CD14-positive monocyte (primary cell): Measurements from ENCODE around the gene TTC39A. TPM values are rescaled to one million over a fixed set of nuclear protein-coding genes. Genes with fewer than 3 reads are reported as not detected.
A peak's percentile ranks its signal among the peaks of the same experiment; 100 is the strongest.

Experiments used
- DNase-seq, 3 donors: peaks; one replicate each; pipeline ENCODE4 v3.0.0-alpha.2; 2011 to 2022
- H2AFZ ChIP-seq: 2 replicates; pipeline ENCODE4 v1.6.0; 2012; ENCODE audit warnings: mild to moderate bottlenecking, low read depth, low read length, inconsistent platforms; ENCODE audit not compliant: insufficient read depth, poor library complexity, severe bottlenecking
- H3K27ac ChIP-seq, 2 donors: 1 replicate in 1 of 2; 2 replicates in 1 of 2; pipeline ENCODE4 v1.5.1; 2012 to 2013; ENCODE audit warnings: low read length in 2 of 2, control low read depth in 1 of 2, inconsistent platforms in 1 of 2, low read depth in 1 of 2, mild to moderate bottlenecking in 1 of 2
- H3K27me3 ChIP-seq, 2 donors: one replicate each; pipeline versions ENCODE4 v1.6.0 to v1.6.1; 2011 to 2013; ENCODE audit warnings: low read length in 2 of 2; ENCODE audit not compliant: control insufficient read depth in 2 of 2, insufficient read depth in 2 of 2
- H3K36me3 ChIP-seq, 2 donors: replicated peaks in 1 of 2; 1 replicate in 1 of 2; 2 replicates in 1 of 2; pipeline versions ENCODE4 v1.5.1 to v1.6.1; 2012 to 2013; ENCODE audit warnings: low read length in 2 of 2, control low read depth in 1 of 2, inconsistent platforms in 1 of 2, mild to moderate bottlenecking in 1 of 2; ENCODE audit not compliant: insufficient read depth in 2 of 2, control insufficient read depth in 1 of 2
- H3K4me1 ChIP-seq, 2 donors: 1 replicate in 1 of 2; 2 replicates in 1 of 2; pipeline versions ENCODE4 v1.5.1 to v1.6.1; 2012 to 2013; ENCODE audit warnings: low read length in 2 of 2, control low read depth in 1 of 2, inconsistent platforms in 1 of 2, mild to moderate bottlenecking in 1 of 2, moderate library complexity in 1 of 2; ENCODE audit not compliant: insufficient read depth in 2 of 2, control insufficient read depth in 1 of 2
- H3K4me2 ChIP-seq: replicated peaks from 2 replicates; pipeline ENCODE3; 2012; ENCODE audit warnings: low read length, moderate library complexity, mild to moderate bottlenecking; ENCODE audit not compliant: poor library complexity, severe bottlenecking; ENCODE audit errors: extremely low read depth
- H3K4me3 ChIP-seq, 3 experiments: fragments of 200-600 bp in 1 of 3; sonication (generic) in 1 of 3; replicated peaks in 1 of 3; 1 replicate in 2 of 3; 2 replicates in 1 of 3; pipeline ENCODE4 v1.5.1; 2011 to 2013; ENCODE audit warnings: low read length in 3 of 3, mild to moderate bottlenecking in 3 of 3, control low read depth in 2 of 3, low read depth in 2 of 3, inconsistent platforms in 1 of 3, moderate library complexity in 1 of 3
- H3K79me2 ChIP-seq: 2 replicates; pipeline ENCODE4 v1.6.0; 2012; ENCODE audit warnings: mild to moderate bottlenecking, control low read depth, inconsistent platforms, low read length, moderate library complexity; ENCODE audit not compliant: insufficient read depth
- H3K9ac ChIP-seq: 2 replicates; pipeline ENCODE4 v1.6.0; 2017; ENCODE audit warnings: low read length, mild to moderate bottlenecking; ENCODE audit not compliant: insufficient read depth, poor library complexity, severe bottlenecking
- H3K9me3 ChIP-seq, 2 donors: replicated peaks in 1 of 2; 1 replicate in 1 of 2; 2 replicates in 1 of 2; pipeline versions ENCODE4 v1.5.1 to v1.6.1; 2012 to 2013; ENCODE audit warnings: low read length in 2 of 2, control low read depth in 1 of 2; ENCODE audit not compliant: control insufficient read depth in 1 of 2, insufficient read depth in 1 of 2
- H4K20me1 ChIP-seq: 2 replicates; pipeline ENCODE4 v1.6.0; 2012; ENCODE audit warnings: mild to moderate bottlenecking, low read length, control low read depth, moderate library complexity; ENCODE audit not compliant: insufficient read depth
- H3K27ac Mint-ChIP-seq, 7 donors: one replicate each; pipeline ENCODE4 v1.8.0; 2020; ENCODE audit warnings: mild to moderate bottlenecking in 7 of 7, mixed read lengths in 7 of 7, moderate library complexity in 6 of 7, inconsistent platforms in 2 of 7
- H3K27me3 Mint-ChIP-seq, 3 donors: one replicate each; pipeline ENCODE4 v1.8.0; 2021 to 2022; ENCODE audit warnings: low read depth in 3 of 3, mild to moderate bottlenecking in 3 of 3, mixed read lengths in 3 of 3, moderate library complexity in 3 of 3, inconsistent platforms in 1 of 3
- H3K36me3 Mint-ChIP-seq, 2 donors: one replicate each; pipeline ENCODE4 v1.8.0; 2020; ENCODE audit warnings: mixed read lengths in 2 of 2, inconsistent platforms in 1 of 2, mild to moderate bottlenecking in 1 of 2
- H3K4me1 Mint-ChIP-seq: one replicate; pipeline ENCODE4 v1.8.0; 2020; ENCODE audit warnings: mild to moderate bottlenecking, mixed read lengths
- H3K4me3 Mint-ChIP-seq, 2 donors: one replicate each; pipeline ENCODE4 v1.8.0; 2020; ENCODE audit warnings: mild to moderate bottlenecking in 2 of 2, mixed read lengths in 2 of 2, moderate library complexity in 1 of 2
- H3K9me3 Mint-ChIP-seq, 7 donors: one replicate each; pipeline ENCODE4 v1.8.0; 2020 to 2022; ENCODE audit warnings: mixed read lengths in 7 of 7, mild to moderate bottlenecking in 6 of 7, moderate library complexity in 6 of 7, inconsistent platforms in 2 of 7
- WGBS: methylation state at CpG from one replicate; pipeline ENCODE4 v1.1.5; 2013; ENCODE audit warnings: missing lambda C conversion rate; ENCODE audit not compliant: insufficient coverage; 5-methylcytosine and 5-hydroxymethylcytosine counted together
- intact Hi-C, 2 donors: fragments of 100-400 bp; cut with micrococcal nuclease; formaldehyde crosslinking; loops; one replicate each; pipeline versions ENCODE4 v1.15.0 to v1.15.1; 2023
- polyA plus RNA-seq, 3 donors: library from polyadenylated mRNA; depleted of rRNA in 1 of 3; unstranded in 2 of 3; stranded (reverse) in 1 of 3; fragments of 300-500 nt in 2 of 3; fragments of >200 nt in 1 of 3; fragmentation: Illumina TruSeq in 2 of 3; gene quantifications; 1 replicate in 2 of 3; 2 replicates in 1 of 3; pipeline ENCODE4 v1.2.3, GENCODE V29; 2012 to 2021
- TF ChIP-seq, protein P1 (sequence below): fragments of 200-600 bp; IDR thresholded peaks from one replicate; pipeline ENCODE4 v1.8.0; 2022; ENCODE audit warnings: antibody characterized with exemption, mild to moderate bottlenecking

Gene TTC39A
- polyA plus RNA-seq, 3 donors, result 0.16 TPM; not detected in 2

DNA sequence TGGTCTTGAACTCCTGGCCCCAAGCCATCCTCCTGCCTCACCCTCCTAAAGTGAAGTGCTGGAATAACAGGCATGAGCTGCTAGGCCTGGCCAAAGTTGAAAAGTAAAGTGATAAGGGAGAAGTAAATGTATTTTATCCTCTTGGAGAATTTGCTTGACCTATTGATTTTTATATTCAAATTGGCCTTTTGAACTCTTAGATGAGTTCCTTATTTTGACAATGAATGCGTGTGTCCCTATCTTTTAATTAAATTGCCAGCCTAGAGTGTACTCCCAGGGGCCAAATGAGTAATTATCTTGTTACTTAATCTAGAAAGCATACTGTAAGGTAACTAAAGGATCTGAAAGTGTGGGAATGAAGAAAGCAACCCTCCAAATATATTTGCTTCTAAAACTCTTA is 82.9 kb downstream of the TTC39A start:
- H3K27ac ChIP-seq, result peak overlapping the region in 1 of 2 donors; percentile 28
- peaks cover 100% of the 10 kb centered on the region for H4K20me1 ChIP-seq
- DNase-seq, result no peak
- Mint-ChIP-seq H3K36me3 (peaks cover 19 to 32% of the 10 kb centered on the region in 2 donors), H3K9me3 (no peaks in the 10 kb centered on the region), H3K27ac (peak overlapping the region in 2 of 7 donors; percentile 18 to 51), H3K4me3 (no peak overlapping the region), H3K27me3 (no peaks in the 10 kb centered on the region), H3K4me1 (peaks cover 31% of the 10 kb centered on the region)
- TF ChIP-seq, protein P1, sequence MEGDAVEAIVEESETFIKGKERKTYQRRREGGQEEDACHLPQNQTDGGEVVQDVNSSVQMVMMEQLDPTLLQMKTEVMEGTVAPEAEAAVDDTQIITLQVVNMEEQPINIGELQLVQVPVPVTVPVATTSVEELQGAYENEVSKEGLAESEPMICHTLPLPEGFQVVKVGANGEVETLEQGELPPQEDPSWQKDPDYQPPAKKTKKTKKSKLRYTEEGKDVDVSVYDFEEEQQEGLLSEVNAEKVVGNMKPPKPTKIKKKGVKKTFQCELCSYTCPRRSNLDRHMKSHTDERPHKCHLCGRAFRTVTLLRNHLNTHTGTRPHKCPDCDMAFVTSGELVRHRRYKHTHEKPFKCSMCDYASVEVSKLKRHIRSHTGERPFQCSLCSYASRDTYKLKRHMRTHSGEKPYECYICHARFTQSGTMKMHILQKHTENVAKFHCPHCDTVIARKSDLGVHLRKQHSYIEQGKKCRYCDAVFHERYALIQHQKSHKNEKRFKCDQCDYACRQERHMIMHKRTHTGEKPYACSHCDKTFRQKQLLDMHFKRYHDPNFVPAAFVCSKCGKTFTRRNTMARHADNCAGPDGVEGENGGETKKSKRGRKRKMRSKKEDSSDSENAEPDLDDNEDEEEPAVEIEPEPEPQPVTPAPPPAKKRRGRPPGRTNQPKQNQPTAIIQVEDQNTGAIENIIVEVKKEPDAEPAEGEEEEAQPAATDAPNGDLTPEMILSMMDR, result no peak
- H3K27me3 ChIP-seq, result no peaks in the 10 kb centered on the region
- H2AFZ ChIP-seq, result no peak overlapping the region
- no peak overlapping the region for H3K4me3 ChIP-seq
- peaks cover 4 to 15% of the 10 kb centered on the region in 2 donors for H3K36me3 ChIP-seq
- H3K4me2 ChIP-seq, result no peak overlapping the region
- no CpG with 5 or more reads among the region's 1 CpG for WGBS
- peaks cover 3 to 6% of the 10 kb centered on the region in 2 donors for H3K4me1 ChIP-seq
- H3K9me3 ChIP-seq, result no peaks in the 10 kb centered on the region
- H3K79me2 ChIP-seq, result peaks cover 100% of the 10 kb centered on the region
- intact Hi-C loops, result no loop called here
- no peak overlapping the region for H3K9ac ChIP-seq

DNA sequence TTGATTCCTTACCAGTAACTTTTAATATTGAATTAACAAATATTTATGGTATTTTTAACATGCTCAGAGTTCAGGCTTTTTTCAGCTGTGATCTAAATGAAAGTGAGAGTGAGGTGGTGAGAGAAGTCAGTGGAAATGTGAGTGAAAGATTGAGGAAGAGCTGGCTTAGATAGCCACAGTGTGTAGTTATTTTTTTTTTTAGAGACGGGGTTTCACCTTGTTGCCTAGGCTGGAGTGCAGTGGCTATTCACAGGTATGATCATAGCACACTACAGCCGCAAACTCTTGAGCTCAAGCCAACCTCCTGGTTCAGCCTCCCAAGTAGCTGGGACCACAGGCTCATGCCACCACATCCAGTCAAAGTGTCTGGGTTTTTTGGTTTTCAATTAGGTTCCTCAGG is 83.3 kb downstream of the TTC39A start:
- TF ChIP-seq, protein P1, result no peak
- Mint-ChIP-seq H3K4me1 (peaks cover 27% of the 10 kb centered on the region), H3K27me3 (no peaks in the 10 kb centered on the region), H3K36me3 (peaks cover 20 to 34% of the 10 kb centered on the region in 2 donors), H3K4me3 (no peak overlapping the region), H3K9me3 (no peaks in the 10 kb centered on the region), H3K27ac (peak overlapping the region in 2 of 7 donors; percentile 18 to 51)
- intact Hi-C loops, result no loop called here
- peaks cover 99% of the 10 kb centered on the region for H4K20me1 ChIP-seq
- no peak overlapping the region for H3K4me2 ChIP-seq
- WGBS, result 60% methylated on average over 1 of the region's 2 CpGs
- H3K4me1 ChIP-seq, result peaks cover 3 to 6% of the 10 kb centered on the region in 2 donors
- no peak overlapping the region for H2AFZ ChIP-seq
- H3K27ac ChIP-seq, result peak overlapping the region in 1 of 2 donors; percentile 28
- no peak overlapping the region for H3K4me3 ChIP-seq
- H3K27me3 ChIP-seq, result no peaks in the 10 kb centered on the region
- DNase-seq, result no peak
- no peaks in the 10 kb centered on the region for H3K9me3 ChIP-seq
- no peak overlapping the region for H3K9ac ChIP-seq
- peaks cover 4 to 17% of the 10 kb centered on the region in 2 donors for H3K36me3 ChIP-seq
- peaks cover 100% of the 10 kb centered on the region for H3K79me2 ChIP-seq
